Measurements from ENCODE around the gene ZIC4. TPM values are rescaled to one million over a fixed set of nuclear protein-coding genes. Genes with fewer than 3 reads are reported as not detected.

The ZIC4 gene
- total RNA-seq = not detected
- long read RNA-seq = 0 reads

DNA sequence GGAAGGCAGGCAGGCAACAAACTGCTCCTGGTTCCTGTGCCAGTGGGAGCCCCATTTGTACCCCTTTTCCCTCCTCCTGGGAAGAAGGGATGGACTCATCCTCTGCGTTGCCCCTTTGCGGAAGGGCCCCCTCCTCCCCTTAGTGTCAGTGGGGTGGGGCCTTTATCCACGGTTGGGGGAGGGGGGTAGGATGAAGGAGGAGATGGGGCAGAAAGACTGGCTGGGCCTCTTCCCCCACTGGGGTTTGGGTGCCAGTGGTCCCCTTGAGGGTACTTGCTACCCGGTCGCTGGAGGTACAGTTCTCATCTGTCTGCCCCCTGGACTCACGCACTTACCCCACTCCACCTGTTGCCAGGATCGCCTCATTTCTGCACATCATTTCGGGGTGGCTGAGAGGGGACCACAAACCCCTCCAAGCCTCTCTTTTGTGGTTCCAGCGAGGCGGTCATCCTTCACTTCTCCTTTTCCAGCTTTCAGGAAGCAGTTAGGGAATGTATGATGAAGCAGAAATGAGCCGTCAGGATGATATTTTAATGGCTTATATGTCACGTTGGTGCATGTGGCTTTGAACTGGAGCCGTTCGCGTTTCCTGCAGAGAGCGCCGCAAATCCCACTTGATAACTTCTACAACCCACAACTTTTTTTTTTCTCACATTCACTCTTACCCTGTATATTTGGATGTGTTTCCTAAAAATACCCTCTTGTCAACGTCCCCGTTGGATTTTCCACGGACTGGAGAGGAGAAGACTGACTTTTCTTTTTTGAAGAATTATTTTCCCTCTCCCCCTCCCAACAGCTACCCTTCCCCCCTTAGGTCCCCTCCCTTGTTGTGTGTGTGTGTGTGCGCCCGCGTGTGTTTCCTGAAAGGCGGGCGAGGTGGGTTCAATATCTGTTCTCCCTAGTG, at the start of gene ZIC4:
Gene ZIC4, minus strand, starts transcription at position 516 of the 904 bp plus-strand sequence. CDS start 3,746 bp downstream, outside the sequence.
- DNase-seq (ENCODE audit: low spot score) = no peak

GRCh38 chr3:147449669-147450068, 43.3 kb upstream of the ZIC4 start:
- DNase-seq (ENCODE audit: low spot score) = no peak

DNA sequence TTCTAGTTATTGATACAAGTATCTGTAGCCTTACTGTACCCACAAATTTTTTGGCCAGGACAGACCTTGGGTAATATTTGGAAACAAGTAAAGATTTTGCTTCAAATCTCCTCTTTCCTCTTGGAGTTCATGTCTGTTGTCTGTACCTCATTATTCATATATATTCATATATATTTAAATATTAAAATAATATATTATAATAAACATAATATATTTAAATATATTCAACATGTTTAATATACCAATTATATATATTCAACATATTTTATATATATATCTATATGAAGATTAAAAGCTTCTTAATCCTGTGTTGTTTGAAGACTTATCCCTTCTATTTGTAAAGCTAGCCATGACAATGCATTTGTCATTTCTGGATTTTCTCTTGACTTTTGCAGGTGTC, 40.9 kb upstream of the ZIC4 start:
- no peak for DNase-seq (ENCODE audit: low spot score)

DNA sequence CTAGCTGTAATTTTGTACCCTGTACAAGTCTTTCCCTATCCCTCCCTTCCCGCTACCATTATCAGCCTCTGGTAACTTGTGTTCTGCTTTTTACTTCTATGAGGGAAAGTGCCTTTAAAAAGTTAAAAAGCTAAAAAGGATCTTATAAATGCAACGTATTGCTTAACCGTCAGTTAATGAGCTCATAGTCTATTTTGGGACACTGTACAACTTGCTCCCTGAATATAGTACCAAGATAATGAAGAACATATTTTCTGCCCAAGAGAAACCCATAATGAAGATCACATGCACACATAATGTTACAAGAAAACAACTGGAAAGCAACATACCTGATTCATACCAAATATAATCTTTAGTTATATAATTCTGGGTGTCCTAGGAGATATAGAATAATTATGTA, 25.4 kb upstream of the ZIC4 start:
- DNase-seq (ENCODE audit: low spot score) = no peak

DNA sequence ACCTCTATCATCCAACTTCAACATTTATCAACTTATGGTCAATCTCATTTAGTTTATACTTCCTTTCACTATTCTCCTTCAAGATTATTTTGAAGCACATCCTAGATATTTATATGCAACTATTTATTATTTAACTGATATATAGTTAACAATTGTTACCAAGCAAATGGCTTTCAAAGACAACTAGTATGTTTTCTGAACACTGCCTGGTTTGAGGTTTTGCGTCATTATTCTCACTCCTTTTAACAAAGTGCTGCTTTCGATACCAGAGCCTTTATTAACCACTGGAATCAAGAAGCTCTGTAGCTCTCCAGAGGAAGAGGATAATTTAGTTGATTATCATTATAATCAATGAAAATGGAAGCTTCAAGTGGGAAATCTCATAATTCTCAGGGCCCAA, 22.4 kb upstream of the ZIC4 start:
- DNase-seq (ENCODE audit: low spot score) = no peak

DNA sequence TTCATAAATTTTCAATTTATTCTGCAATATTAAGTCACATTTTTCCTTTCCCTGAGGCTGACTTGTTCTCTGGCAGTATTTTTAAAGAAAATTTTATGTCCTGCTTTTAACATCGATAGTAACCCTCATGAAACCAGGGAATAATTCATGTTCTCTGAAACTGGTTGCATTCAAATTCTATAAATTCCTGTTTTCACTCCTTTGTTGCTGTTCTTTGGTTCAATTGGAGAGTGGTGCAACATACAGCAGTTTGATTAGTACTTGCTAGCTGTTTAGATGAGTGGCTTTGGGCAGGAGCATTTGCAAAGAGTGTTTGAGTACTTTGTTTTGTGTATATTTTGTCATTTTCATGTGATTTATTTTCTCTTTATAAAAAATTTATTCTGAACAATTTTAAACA, 22.0 kb upstream of the ZIC4 start:
- no peak for DNase-seq (ENCODE audit: low spot score)

- DNase-seq (ENCODE audit: low spot score) = no peak
Observed at GRCh38 chr3:147427746-147428145, 21.4 kb upstream of the ZIC4 start.

DNA sequence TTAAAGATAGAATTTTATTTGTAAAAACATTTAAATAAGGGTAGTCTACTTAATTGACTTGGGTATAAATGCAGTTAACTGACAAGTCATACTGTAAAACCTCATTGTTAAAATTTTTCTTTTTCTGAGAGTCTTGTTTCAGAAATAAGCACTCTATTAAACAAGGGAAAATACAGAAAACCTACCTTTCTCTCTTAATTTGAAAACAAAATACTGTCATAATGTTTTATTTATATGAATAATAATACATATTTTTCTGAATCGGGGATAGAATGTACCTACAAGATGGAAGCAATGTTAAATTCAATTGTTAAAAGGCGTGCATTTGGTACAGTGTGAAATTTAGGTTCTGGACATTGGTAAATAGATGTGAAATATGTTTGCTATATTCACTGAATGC, 20.6 kb upstream of the ZIC4 start:
- DNase-seq (ENCODE audit: low spot score) = no peak

DNA sequence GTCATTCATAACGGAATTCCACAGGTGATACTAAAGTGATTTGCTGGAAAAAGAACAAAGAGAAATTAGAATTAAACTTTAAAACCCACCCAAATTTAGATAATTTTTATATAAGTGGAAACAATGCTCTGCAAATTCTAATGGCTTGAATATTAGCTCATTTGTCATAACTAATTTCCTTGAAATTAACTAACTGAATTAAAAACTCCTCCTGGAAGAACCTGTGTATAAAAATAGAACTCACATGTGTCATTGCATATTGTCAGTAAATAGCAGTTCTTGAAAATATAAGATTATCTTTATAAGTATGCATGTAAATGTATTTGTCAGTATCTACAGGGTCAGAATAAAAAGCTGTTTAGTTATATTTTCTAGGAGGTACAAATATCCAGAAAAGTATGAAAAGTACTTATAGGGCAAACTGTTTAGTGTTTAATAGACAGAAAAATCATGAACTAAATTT, 19.1 kb upstream of the ZIC4 start:
- no peak for DNase-seq (ENCODE audit: low spot score)

- no peak for DNase-seq (ENCODE audit: low spot score)
Observed at GRCh38 chr3:147424581-147425387, 18.4 kb upstream of the ZIC4 start.

GRCh38 chr3:147423798-147424580, 17.6 kb upstream of the ZIC4 start:
- DNase-seq (ENCODE audit: low spot score) = no peak

GRCh38 chr3:147423537-147423797, 17.1 kb upstream of the ZIC4 start:
- DNase-seq (ENCODE audit: low spot score) = no peak

- DNase-seq (ENCODE audit: low spot score) = no peak
Observed at GRCh38 chr3:147422601-147423536, 16.5 kb upstream of the ZIC4 start.

- no peak for DNase-seq (ENCODE audit: low spot score)
Observed at GRCh38 chr3:147422196-147422595, 15.9 kb upstream of the ZIC4 start.

DNA sequence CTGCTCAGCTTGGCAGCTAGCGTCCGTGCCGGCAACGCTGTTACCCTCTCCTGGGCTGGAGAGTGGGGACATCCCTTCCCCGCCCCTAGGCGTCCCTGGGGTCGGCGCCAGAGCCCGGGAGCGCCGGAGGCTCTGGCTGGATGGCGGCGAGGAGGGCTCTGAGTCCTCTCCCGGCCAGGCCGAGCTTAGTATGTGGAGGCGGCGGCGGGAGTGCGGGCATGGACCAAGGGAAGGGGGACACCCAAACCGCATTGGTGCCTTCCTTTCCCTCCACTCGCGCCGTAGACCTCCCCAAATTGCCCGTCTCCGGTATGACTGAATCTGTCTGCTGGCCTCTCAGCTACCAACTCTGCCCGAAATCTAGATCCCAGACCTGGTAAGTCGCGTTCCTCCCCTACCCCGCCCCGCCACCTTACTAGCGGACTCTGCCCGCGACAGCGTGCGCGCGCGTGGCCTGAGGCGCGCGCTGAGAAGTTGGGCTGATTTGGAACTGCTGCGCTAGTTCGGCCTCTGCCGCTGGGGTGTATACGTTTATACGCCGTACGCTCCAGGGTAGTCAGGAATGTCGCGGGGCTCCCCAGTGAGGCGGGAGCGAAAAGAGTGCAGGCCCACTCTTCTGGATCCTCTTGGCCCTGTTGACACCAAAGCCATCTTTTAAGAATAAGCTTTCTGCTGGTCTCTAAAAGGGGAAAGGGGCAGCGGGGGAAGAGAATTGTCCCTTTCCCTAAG, 15.0 kb upstream of the ZIC4 start:
- DNase-seq (ENCODE audit: low spot score) = no peak

GRCh38 chr3:147420353-147421183, 14.2 kb upstream of the ZIC4 start:
- no peak for DNase-seq (ENCODE audit: low spot score)

DNA sequence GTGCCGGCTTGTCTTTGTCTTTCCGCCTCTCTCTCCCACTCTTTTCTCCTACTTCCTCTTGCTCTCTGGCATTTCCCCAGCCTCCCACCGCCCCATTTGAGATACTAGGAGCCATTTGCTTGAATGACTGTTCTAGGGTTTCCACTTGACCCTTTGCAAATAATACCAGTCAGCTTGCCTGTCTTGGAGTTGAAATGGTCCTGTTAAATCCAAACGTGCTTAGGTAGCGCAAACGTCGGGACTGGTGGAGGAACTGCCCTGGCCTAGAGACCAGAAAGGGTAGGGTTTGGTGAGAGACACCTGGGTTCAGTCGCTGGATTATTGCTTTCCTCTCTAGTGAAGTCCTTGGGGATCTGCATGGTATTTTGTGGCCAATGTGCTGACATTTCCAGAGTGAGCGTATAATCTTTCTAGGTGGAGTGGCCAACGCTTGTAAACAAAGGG, 13.5 kb upstream of the ZIC4 start:
- no peak for DNase-seq (ENCODE audit: low spot score)

DNA sequence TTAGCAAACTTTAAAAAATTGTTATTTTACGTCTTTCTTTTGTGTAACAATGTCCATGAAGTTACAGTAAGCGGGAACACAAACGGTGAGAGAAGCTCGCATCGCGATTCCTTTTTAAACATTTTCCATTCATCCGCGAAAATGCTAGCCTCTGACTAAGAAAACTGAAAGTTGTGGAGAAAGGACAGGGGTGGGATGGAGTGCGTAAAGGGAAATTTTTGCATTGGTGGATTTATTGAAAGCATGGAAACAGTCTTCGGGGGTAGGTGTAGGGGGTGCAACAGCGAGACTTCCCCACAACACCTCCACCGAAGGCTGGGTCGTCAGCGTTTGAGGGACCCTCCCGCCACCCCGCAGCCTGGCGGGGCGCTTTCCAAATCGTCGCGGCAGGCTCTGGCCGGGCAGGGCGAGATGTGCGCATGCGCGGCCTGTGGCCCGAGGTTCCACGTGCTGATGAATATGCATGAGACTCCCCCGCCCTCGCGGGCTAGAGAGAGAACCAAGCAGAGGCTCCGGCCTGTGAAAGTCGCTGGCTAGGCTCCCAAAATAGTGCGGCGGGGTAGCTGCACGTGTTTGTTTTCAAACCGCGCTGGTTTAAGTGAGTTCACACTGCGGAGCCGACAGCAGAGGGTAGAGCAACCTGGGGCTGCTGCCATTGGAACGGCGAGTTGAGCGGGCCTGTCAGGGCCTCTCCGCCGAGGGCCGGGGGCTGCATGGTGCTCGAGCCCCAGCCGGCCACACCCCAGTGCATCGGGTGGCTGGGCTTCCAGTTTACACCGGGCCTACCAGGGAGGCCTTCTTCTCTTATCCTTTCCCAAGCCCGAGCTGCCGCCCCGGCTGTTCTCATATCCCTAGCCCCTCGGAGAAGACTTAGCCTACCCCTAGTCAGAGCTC, 12.7 kb upstream of the ZIC4 start:
- DNase-seq (ENCODE audit: low spot score) = no peak

All from mesenteric fat pad (tissue), 1 donor.